Astrocyte (in vitro differentiated cells and primary cell): ENCODE measurements around the gene GMDS. TPM values are rescaled to one million over a fixed set of nuclear protein-coding genes. Genes with fewer than 3 reads are reported as not detected.

Experiments
- DNase-seq: peaks from one replicate; pipeline ENCODE4 v3.0.0-alpha.2; 2010; ENCODE audit warnings: low read depth
- FAIRE-seq: peaks from 2 replicates; lab custom pipeline; 2011; peaks lifted over from hg19 to GRCh38; lab: Jason Lieb, UNC
- H2AFZ ChIP-seq: 2 replicates; pipeline ENCODE4 v1.6.0; 2012; ENCODE audit warnings: low read depth, low read length, inconsistent platforms
- H3K27ac ChIP-seq: 2 replicates; pipeline ENCODE4 v1.5.1; 2011; ENCODE audit warnings: low read depth, low read length, inconsistent platforms
- H3K27me3 ChIP-seq: 2 replicates; pipeline ENCODE4 v1.6.0; 2011; ENCODE audit warnings: low read length, inconsistent platforms; ENCODE audit not compliant: insufficient read depth
- H3K36me3 ChIP-seq: 2 replicates; pipeline ENCODE4 v1.5.1; 2011; ENCODE audit warnings: low read length, inconsistent platforms; ENCODE audit not compliant: insufficient read depth
- H3K4me1 ChIP-seq: 2 replicates; pipeline ENCODE4 v1.5.1; 2011; ENCODE audit warnings: low read length, inconsistent platforms; ENCODE audit not compliant: insufficient read depth
- H3K4me2 ChIP-seq: 2 replicates; pipeline ENCODE4 v1.6.0; 2012; ENCODE audit warnings: low read length, inconsistent platforms
- H3K4me3 ChIP-seq: 2 replicates; pipeline ENCODE4 v1.5.1; 2011; ENCODE audit warnings: low read depth, mild to moderate bottlenecking, low read length, inconsistent platforms; ENCODE audit not compliant: insufficient read depth
- H3K79me2 ChIP-seq: 2 replicates; pipeline ENCODE4 v1.6.0; 2012; ENCODE audit warnings: mild to moderate bottlenecking, low read length, inconsistent platforms; ENCODE audit not compliant: insufficient read depth
- H3K9ac ChIP-seq: 2 replicates; pipeline ENCODE4 v1.6.0; 2012; ENCODE audit warnings: mild to moderate bottlenecking, low read length, inconsistent platforms
- H3K9me3 ChIP-seq: 2 replicates; pipeline ENCODE4 v1.5.1; 2012; ENCODE audit warnings: low read depth, mild to moderate bottlenecking, low read length, inconsistent platforms; ENCODE audit not compliant: insufficient read depth
- H4K20me1 ChIP-seq: 2 replicates; pipeline ENCODE4 v1.6.0; 2012; ENCODE audit warnings: low read length, inconsistent platforms; ENCODE audit not compliant: insufficient read depth
- H3K27ac Mint-ChIP-seq: one replicate; pipeline ENCODE4 v1.8.0; 2021; ENCODE audit warnings: mild to moderate bottlenecking, mixed read lengths; ENCODE audit not compliant: unreplicated experiment
- H3K27me3 Mint-ChIP-seq: one replicate; pipeline ENCODE4 v1.8.0; 2021; ENCODE audit warnings: low read depth, mixed read lengths; ENCODE audit not compliant: unreplicated experiment
- H3K36me3 Mint-ChIP-seq: one replicate; pipeline ENCODE4 v1.8.0; 2021; ENCODE audit warnings: low read depth, mixed read lengths; ENCODE audit not compliant: unreplicated experiment
- H3K4me1 Mint-ChIP-seq: one replicate; pipeline ENCODE4 v1.8.0; 2021; ENCODE audit warnings: low read depth, mixed read lengths; ENCODE audit not compliant: unreplicated experiment
- H3K4me3 Mint-ChIP-seq: one replicate; pipeline ENCODE4 v1.8.0; 2021; ENCODE audit warnings: mild to moderate bottlenecking, moderate library complexity, mixed read lengths; ENCODE audit not compliant: unreplicated experiment
- H3K9me3 Mint-ChIP-seq: one replicate; pipeline ENCODE4 v1.8.0; 2021; ENCODE audit warnings: mild to moderate bottlenecking, mixed read lengths; ENCODE audit not compliant: unreplicated experiment
- CTCF ChIP-seq: IDR thresholded peaks from 2 replicates; pipeline ENCODE4 v1.5.1; 2011; ENCODE audit warnings: low read depth, mild to moderate bottlenecking, inconsistent platforms, low read length, moderate library complexity; ENCODE audit not compliant: insufficient read depth
- EZH2 ChIP-seq: IDR thresholded peaks from 2 replicates; pipeline ENCODE4 v1.6.1; 2012; ENCODE audit warnings: mild to moderate bottlenecking, low read length, inconsistent platforms; ENCODE audit not compliant: insufficient read depth
- total RNA-seq: library from RNA; stranded (reverse); gene quantifications from 2 replicates; pipeline ENCODE4 v1.2.1, GENCODE V29; 2021

The GMDS gene
- total RNA-seq, 1 donor from 2014 or later: 9.4 TPM

GRCh38 chr6:1584996-1585668 is 660.3 kb downstream of the GMDS start:
- Mint-ChIP-seq H3K27me3 (peaks cover 30% of the 10 kb centered on the region), H3K36me3 (no peaks in the 10 kb centered on the region), H3K4me1 (peaks cover 2% of the 10 kb centered on the region), H3K9me3 (peaks cover 4% of the 10 kb centered on the region), H3K27ac (no peak overlapping the region), H3K4me3 (no peak overlapping the region)
- H3K27me3 ChIP-seq: peaks cover 3% of the 10 kb centered on the region
- H3K79me2 ChIP-seq: no peaks in the 10 kb centered on the region
- H4K20me1 ChIP-seq: no peaks in the 10 kb centered on the region
- no peak overlapping the region for H3K4me3 ChIP-seq
- H3K4me2 ChIP-seq: no peak overlapping the region
- TF ChIP-seq CTCF: no peak
- TF ChIP-seq EZH2: no peak
- FAIRE-seq: no peak
- no peaks in the 10 kb centered on the region for H3K36me3 ChIP-seq
- no peak overlapping the region for H3K27ac ChIP-seq
- no peak overlapping the region for H2AFZ ChIP-seq
- no peak overlapping the region for H3K9ac ChIP-seq
- no peaks in the 10 kb centered on the region for H3K9me3 ChIP-seq
- no peaks in the 10 kb centered on the region for H3K4me1 ChIP-seq
- no peak for DNase-seq

- no peak overlapping the region for H3K27ac Mint-ChIP-seq
- DNase-seq (no peak), FAIRE-seq (no peak)
- Histone ChIP-seq H4K20me1 (no peaks in the 10 kb centered on the region), H3K9ac (no peak overlapping the region), H3K4me2 (no peak overlapping the region), H2AFZ (no peak overlapping the region), H3K79me2 (no peaks in the 10 kb centered on the region), H3K9me3 (no peaks in the 10 kb centered on the region), H3K27ac (no peak overlapping the region), H3K4me1 (no peaks in the 10 kb centered on the region), H3K27me3 (peaks cover 3% of the 10 kb centered on the region), H3K36me3 (no peaks in the 10 kb centered on the region), H3K4me3 (no peak overlapping the region)
- TF ChIP-seq EZH2: no peak
- no peak for TF ChIP-seq CTCF
- peaks cover 23% of the 10 kb centered on the region for H3K27me3 Mint-ChIP-seq
- peaks cover 6% of the 10 kb centered on the region for H3K4me1 Mint-ChIP-seq
- no peaks in the 10 kb centered on the region for H3K36me3 Mint-ChIP-seq
- peaks cover 4% of the 10 kb centered on the region for H3K9me3 Mint-ChIP-seq
- H3K4me3 Mint-ChIP-seq: no peak overlapping the region
Measured at GRCh38 chr6:1584146-1584545, 661.3 kb downstream of the GMDS start.
